Breast epithelium (tissue), 4 donors: ENCODE results near the gene TEX22. TPM values are rescaled to one million over a fixed set of nuclear protein-coding genes. Genes with fewer than 3 reads are reported as not detected.
A peak's percentile ranks its signal among the peaks of the same experiment; 100 is the strongest.

ENCODE experiments used
- DNase-seq, 2 donors: peaks; one replicate each; pipeline ENCODE4 v3.0.0-alpha.2; 2019; ENCODE audit warnings: low spot score in 2 of 2
- H3K27ac ChIP-seq, 2 donors: fragments of 200-600 bp; sonication (generic) in 1 of 2; one replicate each; pipeline ENCODE4 v1.5.1; 2016 to 2019; ENCODE audit warnings: mild to moderate bottlenecking in 1 of 2
- H3K27me3 ChIP-seq, 2 donors: fragments of 200-600 bp; sonication (generic) in 1 of 2; one replicate each; pipeline versions ENCODE4 v1.5.1 to v1.6.0; 2017 to 2019; ENCODE audit warnings: control low read depth in 1 of 2, mild to moderate bottlenecking in 1 of 2
- H3K36me3 ChIP-seq: fragments of 200-600 bp; one replicate; pipeline ENCODE4 v1.5.1; 2019
- H3K4me1 ChIP-seq, 2 donors: fragments of 200-600 bp; sonication (generic); one replicate each; pipeline ENCODE4 v1.5.1; 2016 to 2019; ENCODE audit warnings: control low read depth in 1 of 2
- H3K4me3 ChIP-seq, 3 donors: fragments of 200-600 bp; sonication (generic); 1 replicate in 2 of 3; 2 replicates in 1 of 3; pipeline ENCODE4 v1.5.1; 2016 to 2019; ENCODE audit warnings: mild to moderate bottlenecking in 3 of 3, moderate library complexity in 2 of 3
- H3K9me3 ChIP-seq, 2 donors: fragments of 200-600 bp; sonication (generic) in 1 of 2; one replicate each; pipeline ENCODE4 v1.5.1; 2016 to 2019; ENCODE audit warnings: control low read depth in 1 of 2
- POLR2A ChIP-seq: fragments of 450-650 bp; IDR thresholded peaks from one replicate; pipeline ENCODE4 v1.6.1; 2016; ENCODE audit warnings: antibody characterized with exemption, mild to moderate bottlenecking, moderate library complexity
- POLR2AphosphoS5 ChIP-seq, 3 donors: sonication (generic); formaldehyde crosslinking; IDR thresholded peaks; one replicate each; pipeline ENCODE4 v1.6.1; 2017; ENCODE audit warnings: antibody characterized with exemption in 3 of 3
- intact Hi-C: fragments of 100-400 bp; cut with DNase I; formaldehyde crosslinking; loops from one replicate; pipeline ENCODE4 v1.15.1; 2023; ENCODE audit warnings: low total_unique reads
- total RNA-seq, 3 donors: library from RNA; depleted of rRNA; stranded (reverse); fragments of >200 nt; gene quantifications; one replicate each; pipeline ENCODE4 v1.1.0, GENCODE V29; 2016
- TF ChIP-seq, protein P1 (sequence below), 3 donors: fragments of 450-650 bp; IDR thresholded peaks; one replicate each; pipeline ENCODE4 v1.5.1; 2016 to 2017; ENCODE audit warnings: antibody characterized with exemption in 3 of 3, mild to moderate bottlenecking in 3 of 3, moderate library complexity in 3 of 3

The TEX22 gene, protein sequence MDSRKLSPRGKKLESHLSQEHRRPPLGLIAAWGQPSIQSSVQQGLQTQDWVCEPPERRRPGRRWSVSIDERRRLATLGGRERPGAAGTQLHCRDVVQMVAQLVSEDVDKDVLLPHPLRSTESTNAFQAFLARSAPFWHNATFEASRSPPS
- total RNA-seq = under 1 TPM; 0.33 to 0.64 (median 0.59) TPM

DNA sequence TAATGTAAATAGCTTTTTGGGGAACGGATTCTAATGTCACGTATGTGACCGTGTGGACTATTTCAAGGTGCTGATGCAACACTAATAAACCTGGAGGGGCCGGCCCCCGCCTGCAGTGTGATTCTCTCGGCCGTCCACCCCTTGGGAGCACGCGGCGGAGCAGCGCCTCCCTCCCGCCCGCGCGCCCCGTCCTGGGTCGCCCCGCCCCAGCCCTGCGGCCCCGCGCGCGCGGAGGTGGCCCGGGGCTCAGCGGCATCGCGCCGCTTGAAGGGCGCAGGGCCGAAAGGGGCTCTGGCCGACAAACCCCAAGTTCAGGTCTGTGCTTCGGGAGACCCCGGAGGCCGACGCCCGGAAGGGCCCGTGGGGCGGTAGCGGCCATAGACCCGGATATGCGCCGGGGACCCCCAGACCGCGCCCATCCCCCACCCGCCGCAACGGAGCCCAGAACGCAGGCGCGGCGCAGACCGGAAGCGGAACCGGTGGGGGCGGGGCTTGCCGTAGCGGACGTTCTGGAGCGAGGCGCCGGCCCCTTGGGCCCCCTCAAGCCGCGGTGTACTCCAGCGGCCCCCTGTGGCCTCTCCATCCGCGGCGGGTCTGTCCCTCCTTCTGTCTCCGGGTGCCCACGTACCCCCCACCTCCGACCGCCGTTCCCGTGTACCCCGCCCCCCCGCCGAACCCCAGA, at the start of gene TEX22:
TEX22 (plus strand) TSS at position 495 of the 682 bp plus-strand sequence. CDS start 803 bp downstream, outside the sequence.
- peaks cover 0 to 4% of the 10 kb centered on the region in 2 donors for H3K4me1 ChIP-seq
- no peaks in the 10 kb centered on the region for H3K27me3 ChIP-seq
- peak within 1 kb of the TSS; percentile 89 to 90 for H3K27ac ChIP-seq
- peak; percentile 69 to 85 for DNase-seq
- TF ChIP-seq, protein P1, sequence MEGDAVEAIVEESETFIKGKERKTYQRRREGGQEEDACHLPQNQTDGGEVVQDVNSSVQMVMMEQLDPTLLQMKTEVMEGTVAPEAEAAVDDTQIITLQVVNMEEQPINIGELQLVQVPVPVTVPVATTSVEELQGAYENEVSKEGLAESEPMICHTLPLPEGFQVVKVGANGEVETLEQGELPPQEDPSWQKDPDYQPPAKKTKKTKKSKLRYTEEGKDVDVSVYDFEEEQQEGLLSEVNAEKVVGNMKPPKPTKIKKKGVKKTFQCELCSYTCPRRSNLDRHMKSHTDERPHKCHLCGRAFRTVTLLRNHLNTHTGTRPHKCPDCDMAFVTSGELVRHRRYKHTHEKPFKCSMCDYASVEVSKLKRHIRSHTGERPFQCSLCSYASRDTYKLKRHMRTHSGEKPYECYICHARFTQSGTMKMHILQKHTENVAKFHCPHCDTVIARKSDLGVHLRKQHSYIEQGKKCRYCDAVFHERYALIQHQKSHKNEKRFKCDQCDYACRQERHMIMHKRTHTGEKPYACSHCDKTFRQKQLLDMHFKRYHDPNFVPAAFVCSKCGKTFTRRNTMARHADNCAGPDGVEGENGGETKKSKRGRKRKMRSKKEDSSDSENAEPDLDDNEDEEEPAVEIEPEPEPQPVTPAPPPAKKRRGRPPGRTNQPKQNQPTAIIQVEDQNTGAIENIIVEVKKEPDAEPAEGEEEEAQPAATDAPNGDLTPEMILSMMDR (IDR thresholded peaks at IDR 0.05) = no peak
- TF ChIP-seq POLR2A = peak; percentile 63
- peak; percentile 57 to 76 (median 70) for TF ChIP-seq POLR2AphosphoS5 (IDR thresholded peaks at IDR 0.05)
- intact Hi-C loops = no loop called here
- H3K9me3 ChIP-seq = peaks cover 0 to 5% of the 10 kb centered on the region in 2 donors
- H3K4me3 ChIP-seq = peak within 1 kb of the TSS; percentile 86 to 99 (median 88)
- H3K36me3 ChIP-seq = no peaks in the 10 kb centered on the region

DNA sequence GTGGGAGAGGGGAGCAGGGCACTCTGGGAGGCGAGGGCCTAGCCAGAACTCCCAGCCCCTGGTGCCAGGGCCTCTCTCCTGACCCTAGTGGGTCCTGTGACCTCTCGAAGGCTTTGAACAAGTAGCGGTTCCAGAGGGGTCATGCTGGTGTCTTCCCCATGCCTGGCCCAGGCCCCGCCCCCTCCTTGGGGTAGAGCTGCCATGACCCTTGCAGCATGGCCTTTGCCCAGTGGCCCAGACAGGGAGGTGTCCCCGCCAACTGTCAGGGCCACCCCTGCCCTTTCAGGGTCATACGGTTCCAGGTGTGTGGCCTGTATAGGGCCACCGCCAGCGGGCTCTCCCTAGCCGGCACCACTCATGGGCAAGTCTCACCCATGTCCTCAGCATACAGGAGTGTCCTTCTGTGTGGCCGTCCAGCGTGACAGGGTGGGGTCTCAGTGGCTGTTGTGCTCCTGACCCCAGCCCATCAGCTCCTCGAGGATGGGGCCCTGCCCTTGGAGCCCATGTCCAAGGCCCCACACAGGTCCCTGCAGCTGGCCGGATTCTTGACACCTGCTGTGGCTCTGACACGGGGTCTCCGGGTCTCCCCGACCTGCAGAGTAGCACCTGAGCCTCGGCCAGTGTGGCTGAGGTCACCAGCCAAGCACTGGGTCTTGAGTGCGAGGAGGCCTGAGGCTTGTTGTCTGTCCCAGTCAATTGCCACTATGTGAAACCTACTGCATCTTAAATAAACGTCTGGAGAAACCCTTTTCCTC, 49.2 kb upstream of the TEX22 start:
- no peaks in the 10 kb centered on the region for H3K36me3 ChIP-seq
- no peak overlapping the region for H3K4me3 ChIP-seq
- no peak for TF ChIP-seq POLR2A
- TF ChIP-seq, protein P1 (IDR thresholded peaks at IDR 0.05) = no peak
- TF ChIP-seq POLR2AphosphoS5 (IDR thresholded peaks at IDR 0.05) = no peak
- no peak overlapping the region for H3K27ac ChIP-seq
- H3K4me1 ChIP-seq = no peaks in the 10 kb centered on the region
- H3K9me3 ChIP-seq = no peaks in the 10 kb centered on the region
- no peak for DNase-seq
- intact Hi-C loops = loop anchor here (10.0 kb wide), 1 partner anchor 134 kb away; no protein-coding TSS in a partner anchor
- H3K27me3 ChIP-seq = no peaks in the 10 kb centered on the region

DNA sequence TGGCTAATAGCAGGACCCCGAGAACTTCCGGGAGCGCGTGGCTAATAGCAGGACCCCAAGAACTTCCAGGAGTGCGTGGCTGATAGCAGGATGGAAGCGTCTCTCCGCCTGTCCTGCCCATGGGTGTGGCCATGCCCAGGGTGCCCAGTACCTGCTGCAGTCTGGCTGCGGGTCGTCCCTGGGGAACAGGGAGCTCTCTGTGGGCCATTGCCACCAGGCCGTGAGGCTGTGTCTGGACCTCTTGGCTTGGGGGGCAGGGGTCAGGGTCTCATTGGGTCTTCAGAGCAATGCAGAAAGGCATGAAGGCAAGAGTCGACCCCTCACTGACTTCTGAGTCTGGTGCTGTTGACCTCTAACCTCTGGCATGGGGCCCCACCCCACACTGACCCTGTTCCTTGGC, 48.3 kb upstream of the TEX22 start:
- Histone ChIP-seq H3K27ac (no peak overlapping the region), H3K9me3 (no peaks in the 10 kb centered on the region), H3K36me3 (no peaks in the 10 kb centered on the region), H3K27me3 (no peaks in the 10 kb centered on the region), H3K4me3 (no peak overlapping the region), H3K4me1 (no peaks in the 10 kb centered on the region)
- DNase-seq = no peak
- TF ChIP-seq, protein P1 (IDR thresholded peaks at IDR 0.05) = no peak
- no peak for TF ChIP-seq POLR2A
- TF ChIP-seq POLR2AphosphoS5 (IDR thresholded peaks at IDR 0.05) = no peak
- intact Hi-C loops = loop anchor here (10.0 kb wide), 1 partner anchor 135 kb away; no protein-coding TSS in a partner anchor

DNA sequence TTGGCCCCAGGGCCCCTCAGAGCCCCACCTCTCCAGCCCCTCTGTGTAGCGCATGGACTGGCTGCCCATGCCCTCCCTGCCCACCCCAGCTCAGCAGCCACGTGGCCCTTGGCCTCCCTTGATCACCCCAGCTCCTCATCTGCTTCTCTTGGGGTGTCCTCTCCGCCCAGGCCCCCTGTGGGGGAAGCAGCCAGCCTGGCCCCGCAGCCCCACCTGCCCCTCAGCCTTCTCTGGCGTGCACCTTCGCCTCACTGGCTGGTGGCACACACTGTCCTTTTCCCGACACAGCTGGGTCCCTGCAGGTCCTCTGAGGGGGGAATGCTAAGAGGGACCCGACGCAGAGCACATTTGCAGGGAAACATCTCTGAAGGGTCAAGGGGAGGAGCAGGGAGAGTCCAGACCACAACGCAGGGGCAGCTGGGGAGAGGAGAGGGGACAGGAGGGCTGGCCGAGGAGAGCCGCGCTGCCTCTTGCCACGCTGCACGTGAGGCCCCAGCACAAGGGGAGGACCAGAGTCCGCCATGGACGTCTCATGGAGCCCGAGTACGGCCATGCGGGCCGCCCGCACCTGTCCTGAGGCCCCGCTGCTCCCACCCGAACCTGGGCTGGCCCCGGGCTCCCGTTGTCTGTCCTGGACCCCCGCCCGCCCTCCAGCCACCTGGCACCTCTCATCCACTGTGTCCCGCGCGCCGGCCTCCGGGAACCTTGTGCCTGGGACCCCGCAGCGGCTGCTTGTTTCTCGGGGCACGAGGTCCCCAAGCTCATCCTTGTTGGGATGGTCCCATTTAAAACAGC, 47.7 kb upstream of the TEX22 start:
- Histone ChIP-seq H3K4me1 (no peaks in the 10 kb centered on the region), H3K9me3 (no peaks in the 10 kb centered on the region), H3K27ac (no peak overlapping the region), H3K27me3 (no peaks in the 10 kb centered on the region), H3K4me3 (no peak overlapping the region), H3K36me3 (no peaks in the 10 kb centered on the region)
- no peak for DNase-seq
- no peak for TF ChIP-seq POLR2A
- TF ChIP-seq, protein P1 (IDR thresholded peaks at IDR 0.05) = no peak
- TF ChIP-seq POLR2AphosphoS5 (IDR thresholded peaks at IDR 0.05) = no peak
- intact Hi-C loops = no loop called here
